Mucosa of rectum (tissue), 2 donors: ENCODE results near the gene LDHAL6B.

Source experiments
- H3K27ac ChIP-seq, 2 donors: one replicate each; pipeline ENCODE4 v1.7.0; 2013; ENCODE audit warnings: inconsistent platforms in 2 of 2, low read depth in 2 of 2, low read length in 2 of 2
- H3K27me3 ChIP-seq, 2 donors: one replicate each; pipeline ENCODE4 v1.7.0; 2013; ENCODE audit warnings: low read length in 2 of 2; ENCODE audit not compliant: control insufficient read depth in 2 of 2, insufficient read depth in 2 of 2
- H3K36me3 ChIP-seq, 2 donors: one replicate each; pipeline ENCODE4 v1.7.0; 2013; ENCODE audit warnings: low read length in 2 of 2; ENCODE audit not compliant: control insufficient read depth in 2 of 2, insufficient read depth in 2 of 2
- H3K4me1 ChIP-seq, 2 donors: one replicate each; pipeline ENCODE4 v1.7.0; 2013; ENCODE audit warnings: low read length in 2 of 2, mild to moderate bottlenecking in 1 of 2; ENCODE audit not compliant: control insufficient read depth in 2 of 2, insufficient read depth in 2 of 2
- H3K4me3 ChIP-seq, 2 donors: one replicate each; pipeline ENCODE4 v1.7.0; 2013; ENCODE audit warnings: low read length in 2 of 2
- H3K9ac ChIP-seq, 2 donors: one replicate each; pipeline ENCODE4 v1.7.0; 2013; ENCODE audit warnings: low read length in 2 of 2, low read depth in 1 of 2, mild to moderate bottlenecking in 1 of 2
- H3K9me3 ChIP-seq, 2 donors: one replicate each; pipeline ENCODE4 v1.7.0; 2013; ENCODE audit warnings: low read length in 2 of 2; ENCODE audit not compliant: control insufficient read depth in 2 of 2
- donor health status: healthy.
- donor health status: Normal muscosa, but diverticular disease.

LDHAL6B gene

DNA sequence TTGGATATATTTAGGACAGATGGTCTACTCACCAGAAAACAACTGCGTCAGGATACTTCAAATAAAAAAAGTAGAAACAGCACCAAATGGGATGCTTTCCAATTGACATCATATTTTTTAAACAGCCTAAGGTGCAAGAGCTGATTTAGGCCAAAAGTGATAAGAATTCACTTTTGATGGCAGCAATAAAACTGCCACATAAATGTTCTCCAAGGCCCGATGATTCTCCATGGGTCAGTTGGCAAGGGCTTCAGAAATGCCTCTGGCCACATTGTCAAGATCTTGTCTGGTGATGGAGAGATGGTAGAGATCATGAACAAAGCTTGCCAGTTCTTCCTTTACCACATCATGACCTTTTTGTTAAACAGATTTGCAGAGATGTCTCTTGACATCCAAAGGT, 38.9 kb downstream of the LDHAL6B start:
- Histone ChIP-seq H3K9me3 (no peaks in the 10 kb centered on the region), H3K27ac (no peak overlapping the region), H3K4me3 (no peak overlapping the region), H3K27me3 (no peaks in the 10 kb centered on the region), H3K36me3 (peaks cover 3 to 11% of the 10 kb centered on the region in 2 donors), H3K9ac (no peak overlapping the region), H3K4me1 (peaks cover 9 to 16% of the 10 kb centered on the region in 2 donors)

DNA sequence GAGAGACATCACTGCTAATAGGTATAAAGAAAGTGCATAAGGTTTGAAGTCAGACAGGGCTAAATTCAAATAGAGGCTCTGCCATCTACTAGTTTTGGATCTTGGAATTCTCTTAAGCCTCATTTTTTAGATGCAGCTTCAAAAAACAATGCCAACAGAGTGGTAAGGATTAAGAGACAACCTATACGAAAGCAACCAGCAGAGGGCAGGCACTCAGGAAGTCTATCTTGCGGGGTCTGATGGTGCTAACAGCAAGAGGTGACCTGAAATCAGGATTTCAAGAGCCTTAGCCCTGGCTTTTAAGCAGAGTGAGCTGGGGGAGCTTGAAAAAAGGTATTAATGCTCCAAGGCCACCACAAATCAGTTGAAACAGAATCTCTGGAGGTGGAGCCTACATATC, 40.7 kb downstream of the LDHAL6B start:
- Histone ChIP-seq H3K9me3 (no peaks in the 10 kb centered on the region), H3K27ac (peak overlapping the region in 1 of 2 donors; percentile 30), H3K27me3 (no peaks in the 10 kb centered on the region)

DNA sequence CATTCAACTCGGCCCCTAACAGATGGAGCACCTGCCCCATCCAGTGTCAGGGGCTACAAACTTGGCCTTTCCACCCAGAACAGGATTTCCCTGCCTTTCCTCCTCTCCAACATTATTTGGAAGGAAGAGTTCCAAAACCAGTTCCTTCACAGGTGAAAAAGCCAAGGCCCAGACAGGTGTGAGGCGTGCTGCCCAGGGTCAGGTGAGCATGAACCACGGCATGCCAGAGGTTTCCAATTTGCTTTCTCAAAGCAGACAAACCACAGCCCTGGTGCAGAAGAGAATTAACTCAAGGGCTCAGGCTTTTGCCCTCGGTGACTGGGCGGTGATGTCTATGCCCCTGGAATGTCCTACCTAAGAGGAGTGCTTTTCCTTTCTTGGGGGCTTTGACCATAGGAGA, 43.2 kb downstream of the LDHAL6B start:
- peaks cover 5 to 6% of the 10 kb centered on the region in 2 donors for H3K36me3 ChIP-seq
- H3K9ac ChIP-seq, result peak overlapping the region in 1 of 2 donors; percentile 28
- no peaks in the 10 kb centered on the region for H3K27me3 ChIP-seq
- H3K4me1 ChIP-seq, result peaks cover 11 to 22% of the 10 kb centered on the region in 2 donors
- peak overlapping the region; percentile 46 to 64 for H3K27ac ChIP-seq
- H3K4me3 ChIP-seq, result no peak overlapping the region
- H3K9me3 ChIP-seq, result no peaks in the 10 kb centered on the region

More for the DNA sequence above, 40.7 kb downstream of the LDHAL6B start:
- peak overlapping the region in 1 of 2 donors; percentile 1 for H3K9ac ChIP-seq
- no peak overlapping the region for H3K4me3 ChIP-seq
- peaks cover 11 to 26% of the 10 kb centered on the region in 2 donors for H3K4me1 ChIP-seq
- peaks cover 6% of the 10 kb centered on the region in 2 donors for H3K36me3 ChIP-seq

DNA sequence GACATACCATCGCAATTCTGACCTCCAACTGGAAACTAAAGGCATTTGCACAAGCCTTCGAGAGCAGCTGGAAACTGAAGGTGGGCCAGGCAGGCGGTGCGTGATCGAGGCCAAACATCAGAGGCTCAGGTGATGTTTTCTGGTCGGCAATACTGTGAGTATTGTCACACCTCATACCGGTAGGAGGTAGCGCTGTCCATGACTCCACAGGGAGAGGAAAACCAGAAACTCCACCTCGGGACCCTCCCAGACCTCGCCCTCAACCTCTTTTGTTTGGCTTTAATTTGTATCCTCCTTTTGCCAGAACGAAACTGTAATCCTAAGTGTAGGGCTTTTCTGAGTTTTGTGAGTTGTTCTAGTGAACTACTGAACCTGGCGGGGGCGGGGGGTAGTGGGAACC, 43.6 kb downstream of the LDHAL6B start:
- Histone ChIP-seq H3K4me1 (peaks cover 11 to 22% of the 10 kb centered on the region in 2 donors), H3K27me3 (no peaks in the 10 kb centered on the region), H3K4me3 (no peak overlapping the region), H3K9ac (peak overlapping the region in 1 of 2 donors; percentile 28), H3K36me3 (peaks cover 5 to 6% of the 10 kb centered on the region in 2 donors), H3K9me3 (no peaks in the 10 kb centered on the region), H3K27ac (peak overlapping the region; percentile 43 to 64)

DNA sequence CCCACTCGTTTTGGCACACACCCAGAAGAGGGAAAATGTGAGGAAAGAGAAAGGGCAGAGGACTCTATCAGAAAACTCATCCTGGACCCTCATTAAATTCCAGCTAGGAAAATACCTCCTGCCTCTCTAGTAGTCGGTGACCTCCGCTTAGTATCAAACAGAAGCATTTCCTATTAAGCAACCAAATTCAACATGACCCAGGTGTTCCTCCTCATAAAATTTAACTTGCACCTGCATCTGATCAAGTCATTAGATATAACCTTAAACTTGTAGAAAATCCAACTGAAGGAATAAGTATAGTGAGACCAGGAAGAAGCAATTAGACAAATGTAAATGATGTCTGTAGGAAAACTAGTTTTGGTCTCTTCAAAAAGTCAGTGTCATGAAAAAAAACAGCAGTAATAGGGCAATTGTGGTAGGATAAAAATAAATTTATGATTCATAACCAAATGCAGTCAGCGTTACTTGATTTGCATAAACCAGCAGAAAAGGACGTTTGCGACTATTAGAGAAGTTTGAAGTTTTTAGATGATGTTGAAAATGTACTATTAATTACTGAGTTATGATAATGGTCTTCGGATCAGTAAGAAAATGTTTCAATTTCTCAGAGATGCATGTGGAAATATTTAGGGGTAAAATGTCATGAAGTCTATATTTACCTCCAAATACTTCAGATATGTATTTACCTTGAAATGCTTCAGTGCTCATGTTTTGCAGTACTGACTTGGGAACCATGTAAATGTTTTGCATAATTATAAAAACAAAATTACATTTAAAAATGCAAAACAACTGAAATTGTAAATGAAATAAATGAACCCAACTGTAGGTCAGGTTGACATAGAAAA, 44.6 kb downstream of the LDHAL6B start:
- Histone ChIP-seq H3K4me3 (peak overlapping the region in 1 of 2 donors; percentile 22), H3K27ac (peak overlapping the region; percentile 43 to 64), H3K9me3 (no peaks in the 10 kb centered on the region), H3K9ac (peak overlapping the region in 1 of 2 donors; percentile 28), H3K27me3 (no peaks in the 10 kb centered on the region), H3K4me1 (peaks cover 14 to 30% of the 10 kb centered on the region in 2 donors), H3K36me3 (peaks cover 5 to 6% of the 10 kb centered on the region in 2 donors)

DNA sequence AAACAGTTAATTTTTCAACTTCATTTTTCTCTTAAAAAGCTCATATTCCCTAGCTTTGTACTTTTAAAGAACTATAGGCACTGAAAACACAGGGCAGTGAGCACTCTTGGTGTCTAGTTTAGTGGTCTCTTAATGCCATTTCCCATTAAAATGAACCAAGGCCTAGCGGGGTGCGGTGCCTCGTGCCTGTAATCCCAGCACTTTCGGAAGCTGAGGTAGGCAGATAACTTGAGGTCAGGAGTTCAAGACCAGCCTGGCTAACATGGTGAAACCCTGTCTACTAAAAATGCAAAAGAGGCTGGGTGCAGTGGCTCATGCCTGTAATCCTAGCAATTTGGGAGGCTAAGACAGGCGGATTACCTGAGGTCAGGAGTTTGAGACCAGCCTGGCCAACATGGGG, 45.5 kb downstream of the LDHAL6B start:
- Histone ChIP-seq H3K9ac (no peak overlapping the region), H3K9me3 (no peaks in the 10 kb centered on the region), H3K27me3 (no peaks in the 10 kb centered on the region), H3K36me3 (peaks cover 2 to 5% of the 10 kb centered on the region in 2 donors), H3K27ac (no peak overlapping the region), H3K4me1 (peaks cover 18 to 39% of the 10 kb centered on the region in 2 donors), H3K4me3 (no peak overlapping the region)

DNA sequence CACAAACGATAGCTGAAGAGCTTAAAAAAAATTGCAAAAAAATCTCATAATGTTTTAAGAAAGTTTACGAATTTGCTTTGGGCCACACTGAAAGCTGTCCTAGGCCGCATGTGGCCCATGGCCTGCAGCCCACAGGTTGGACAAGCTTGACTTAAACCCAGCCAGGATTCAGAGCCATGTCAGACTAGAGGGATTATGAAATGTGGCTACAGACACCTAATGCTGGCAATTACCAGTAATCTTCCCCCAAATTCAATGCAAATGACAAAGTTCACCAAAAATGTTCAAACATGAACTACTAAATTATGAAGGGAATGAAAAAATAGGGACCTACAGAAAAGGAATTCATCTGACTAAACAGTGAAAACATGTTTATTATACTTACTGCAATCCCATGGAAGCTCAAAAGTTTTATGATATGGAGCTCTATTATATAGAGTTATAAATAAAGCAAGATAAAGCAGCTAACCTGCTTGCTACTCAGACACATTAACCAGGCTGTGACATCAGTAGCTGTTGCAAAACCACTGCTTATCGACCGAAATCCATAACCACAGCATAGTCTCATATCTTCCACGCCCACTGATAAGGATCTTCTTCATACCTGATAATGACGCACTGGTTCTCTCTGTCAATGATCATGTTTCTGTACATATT, 49.2 kb downstream of the LDHAL6B start:
- Histone ChIP-seq H3K9me3 (no peaks in the 10 kb centered on the region), H3K27ac (peak overlapping the region; percentile 83 to 88), H3K36me3 (peaks cover 2% of the 10 kb centered on the region in 2 donors), H3K9ac (peak overlapping the region in 1 of 2 donors; percentile 5), H3K4me1 (peaks cover 19 to 47% of the 10 kb centered on the region in 2 donors), H3K27me3 (no peaks in the 10 kb centered on the region), H3K4me3 (no peak overlapping the region)

DNA sequence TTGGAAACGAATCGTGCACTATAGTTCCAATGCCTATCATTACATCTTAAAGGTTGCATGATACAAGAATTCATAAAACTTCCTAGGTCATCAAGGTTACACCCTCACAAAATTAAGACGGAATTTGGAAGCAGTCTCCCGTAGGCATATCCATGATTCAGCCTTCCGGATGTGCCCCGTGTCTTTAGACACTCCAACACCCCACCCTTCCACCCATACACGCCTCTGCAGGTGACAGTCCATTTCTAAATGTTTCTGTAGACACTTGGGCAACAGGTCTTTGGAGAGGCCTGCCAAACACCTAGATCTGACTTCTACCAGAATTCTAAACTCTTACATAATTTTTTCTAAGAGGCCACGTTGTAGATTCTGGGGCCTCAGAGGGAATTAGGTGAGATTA, 49.8 kb downstream of the LDHAL6B start:
- Histone ChIP-seq H3K36me3 (peaks cover 2% of the 10 kb centered on the region in 2 donors), H3K4me1 (peaks cover 19 to 40% of the 10 kb centered on the region in 2 donors), H3K9me3 (no peaks in the 10 kb centered on the region), H3K9ac (peak overlapping the region in 1 of 2 donors; percentile 36), H3K27me3 (no peaks in the 10 kb centered on the region), H3K4me3 (no peak overlapping the region), H3K27ac (peak overlapping the region; percentile 88)

DNA sequence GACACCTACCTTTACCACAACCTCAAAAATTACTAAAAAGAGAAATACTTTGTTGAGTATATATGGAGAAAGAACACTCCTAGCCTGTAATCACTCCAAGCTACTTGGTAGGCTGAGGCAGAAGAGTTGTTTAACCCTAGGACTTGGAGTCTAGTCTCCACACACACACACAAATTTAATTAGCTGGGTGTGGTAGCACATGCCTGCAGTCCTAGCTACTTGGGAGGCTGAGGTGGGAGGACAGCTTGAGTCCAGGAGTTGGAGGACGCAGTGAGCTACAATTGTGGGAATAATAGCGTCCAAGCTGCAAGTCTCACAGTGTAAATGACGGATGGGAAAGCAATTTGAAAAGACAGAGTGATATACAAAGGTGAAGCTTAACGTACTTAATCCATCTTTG, 50.5 kb downstream of the LDHAL6B start:
- Histone ChIP-seq H3K27me3 (no peaks in the 10 kb centered on the region), H3K4me1 (peaks cover 19 to 40% of the 10 kb centered on the region in 2 donors), H3K9me3 (no peaks in the 10 kb centered on the region), H3K36me3 (peaks cover 2% of the 10 kb centered on the region in 2 donors), H3K9ac (no peak overlapping the region), H3K27ac (peak overlapping the region; percentile 88), H3K4me3 (no peak overlapping the region)
